Esophagus squamous epithelium (tissue), 5 donors: ENCODE measurements around the gene RPH3AL. TPM values are rescaled to one million over a fixed set of nuclear protein-coding genes. Genes with fewer than 3 reads are reported as not detected.

ENCODE experiments used
- DNase-seq: peaks from one replicate; lab custom pipeline; 2025; lab: John Stamatoyannopoulos, UW
- H3K27ac ChIP-seq, 4 donors: fragments of 200-600 bp; sonication (generic); one replicate each; pipeline ENCODE4 v1.5.1; 2016 to 2019; ENCODE audit warnings: mild to moderate bottlenecking in 1 of 4
- H3K27me3 ChIP-seq, 4 donors: fragments of 200-600 bp; sonication (generic); 1 replicate in 3 of 4; 2 replicates in 1 of 4; pipeline versions ENCODE4 v1.5.1 to v1.6.0; 2017 to 2021; ENCODE audit warnings: antibody characterized with exemption in 1 of 4
- H3K36me3 ChIP-seq, 3 donors: fragments of 200-600 bp; sonication (generic); one replicate each; pipeline ENCODE4 v1.5.1; 2016 to 2019
- H3K4me1 ChIP-seq, 3 donors: fragments of 200-600 bp; sonication (generic); one replicate each; pipeline ENCODE4 v1.5.1; 2017 to 2019
- H3K4me3 ChIP-seq, 4 donors: fragments of 200-600 bp; sonication (generic); 1 replicate in 3 of 4; 2 replicates in 1 of 4; pipeline ENCODE4 v1.5.1; 2016 to 2019; ENCODE audit warnings: mild to moderate bottlenecking in 2 of 4, moderate library complexity in 1 of 4
- H3K9me3 ChIP-seq, 3 donors: fragments of 200-600 bp; sonication (generic); one replicate each; pipeline ENCODE4 v1.5.1; 2016 to 2019
- CTCF ChIP-seq, 6 experiments: fragments of 450-650 bp in 4 of 6; fragments of 200-600 bp in 2 of 6; sonication (generic) in 2 of 6; IDR thresholded peaks; one replicate each; pipeline ENCODE4 v1.5.1; 2016 to 2019; ENCODE audit warnings: antibody characterized with exemption in 6 of 6, mild to moderate bottlenecking in 4 of 6, moderate library complexity in 4 of 6
- POLR2A ChIP-seq, 4 donors: fragments of 450-650 bp; IDR thresholded peaks; one replicate each; pipeline ENCODE4 v1.6.1; 2017; ENCODE audit warnings: antibody characterized with exemption in 4 of 4, mild to moderate bottlenecking in 4 of 4, moderate library complexity in 3 of 4
- WGBS, 2 donors: methylation state at CpG; one replicate each; pipeline ENCODE4 v1.1.5; 2018; 5-methylcytosine and 5-hydroxymethylcytosine counted together
- intact Hi-C: fragments of 100-400 bp; cut with DNase I; formaldehyde crosslinking; loops from one replicate; pipeline ENCODE4 v1.15.0; 2022
- total RNA-seq, 4 donors: library from RNA; depleted of rRNA; stranded (reverse); fragments of >200 nt; gene quantifications; one replicate each; pipeline ENCODE4 v1.1.0, GENCODE V29; 2016
- donor health status: DM: yes; HTN: yes; CAD: no.

Gene RPH3AL
- total RNA-seq, 4 donors from 2014 or later: 5.2 to 18.3 (median 7.5) TPM

- TF ChIP-seq CTCF (IDR thresholded peaks at IDR 0.05) (no peak), POLR2A (IDR thresholded peaks at IDR 0.05) (no peak)
- intact Hi-C loops: no loop called here
- H3K27ac ChIP-seq: peak overlapping the region in 3 of 4 donors; percentile 53 to 96 (median 61)
- H3K9me3 ChIP-seq: no peaks in the 10 kb centered on the region
- H3K36me3 ChIP-seq: no peaks in the 10 kb centered on the region
- no peak overlapping the region for H3K4me3 ChIP-seq
- 27 to 33% methylated on average over 2 of the region's 2 CpGs for WGBS, 2 donors
- H3K27me3 ChIP-seq: no peaks in the 10 kb centered on the region
- H3K4me1 ChIP-seq: peaks cover 0 to 69% (median 54%) of the 10 kb centered on the region in 3 donors
- no peak for DNase-seq
Measured at GRCh38 chr17:348012-348411, 4.6 kb downstream of the RPH3AL start.

- intact Hi-C loops: no loop called here
- 43 to 48% methylated on average over 5 of the region's 5 CpGs for WGBS, 2 donors
- TF ChIP-seq CTCF (IDR thresholded peaks at IDR 0.05): no peak
- no peak for TF ChIP-seq POLR2A (IDR thresholded peaks at IDR 0.05)
- Histone ChIP-seq H3K9me3 (no peaks in the 10 kb centered on the region), H3K4me3 (no peak overlapping the region), H3K4me1 (peaks cover 0 to 65% (median 48%) of the 10 kb centered on the region in 3 donors), H3K27ac (peak overlapping the region in 3 of 4 donors; percentile 23 to 96 (median 53)), H3K27me3 (no peaks in the 10 kb centered on the region), H3K36me3 (no peaks in the 10 kb centered on the region)
- DNase-seq: no peak
Measured at GRCh38 chr17:347309-347899, 5.2 kb downstream of the RPH3AL start.

GRCh38 chr17:345992-346785 is 6.4 kb downstream of the RPH3AL start:
- no peak overlapping the region for H3K27ac ChIP-seq
- WGBS, 2 donors: 78 to 83% methylated on average over 7 to 8 of the region's 12 CpGs

GRCh38 chr17:345261-345660 is 7.3 kb downstream of the RPH3AL start:
- TF ChIP-seq POLR2A (IDR thresholded peaks at IDR 0.05) (no peak), CTCF (IDR thresholded peaks at IDR 0.05) (no peak)
- H3K4me3 ChIP-seq: no peak overlapping the region
- DNase-seq: no peak
- H3K9me3 ChIP-seq: no peaks in the 10 kb centered on the region
- no peak overlapping the region for H3K27ac ChIP-seq
- no peaks in the 10 kb centered on the region for H3K36me3 ChIP-seq
- intact Hi-C loops: no loop called here
- peaks cover 0 to 43% (median 28%) of the 10 kb centered on the region in 3 donors for H3K4me1 ChIP-seq
- WGBS, 2 donors: 67% methylated on average over 1 of the region's 5 CpGs; no CpG with 5 or more reads in 1 of the 2 donors
- no peaks in the 10 kb centered on the region for H3K27me3 ChIP-seq

More at GRCh38 chr17:345992-346785, 6.4 kb downstream of the RPH3AL start:
- H3K4me3 ChIP-seq: no peak overlapping the region
- H3K4me1 ChIP-seq: peaks cover 0 to 53% (median 36%) of the 10 kb centered on the region in 3 donors
- no peak for TF ChIP-seq POLR2A (IDR thresholded peaks at IDR 0.05)
- no peak for TF ChIP-seq CTCF (IDR thresholded peaks at IDR 0.05)
- no peaks in the 10 kb centered on the region for H3K36me3 ChIP-seq
- H3K9me3 ChIP-seq: no peaks in the 10 kb centered on the region
- intact Hi-C loops: no loop called here
- no peak for DNase-seq
- no peaks in the 10 kb centered on the region for H3K27me3 ChIP-seq
